Activated naive CD4-positive, alpha-beta T cell treated with Interleukin-2 at 50 U/mL for 16 hours (primary cell): ENCODE measurements around the gene WDR72.
"Not testable (repeated sequence)": the region's sequence is repeated elsewhere in the genome, so short reads cannot be mapped to it uniquely, and the experiment has no call there.

Experiments used
- DNase-seq: peaks from one replicate; pipeline ENCODE4 v3.0.0-alpha.2; 2020

The WDR72 gene

DNA sequence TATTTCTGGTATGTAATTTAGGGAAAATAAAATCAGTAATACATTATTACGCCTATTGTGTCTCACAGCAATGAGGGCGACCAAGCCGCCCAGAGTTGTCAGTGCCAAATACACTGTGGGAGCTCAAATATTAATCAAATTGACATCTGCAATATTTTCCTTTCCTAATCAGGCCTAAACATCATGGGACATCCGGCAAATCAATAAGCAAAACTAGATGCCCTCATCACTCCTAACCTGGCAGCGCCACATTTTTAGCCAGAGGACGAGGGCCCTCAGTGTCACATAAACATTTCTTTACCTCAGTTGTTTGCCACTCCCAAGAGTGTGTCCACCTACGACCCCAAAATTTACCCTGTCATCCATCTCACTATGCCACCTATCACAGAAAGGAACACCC, 64.1 kb downstream of the WDR72 start:
- no peak for DNase-seq

DNA sequence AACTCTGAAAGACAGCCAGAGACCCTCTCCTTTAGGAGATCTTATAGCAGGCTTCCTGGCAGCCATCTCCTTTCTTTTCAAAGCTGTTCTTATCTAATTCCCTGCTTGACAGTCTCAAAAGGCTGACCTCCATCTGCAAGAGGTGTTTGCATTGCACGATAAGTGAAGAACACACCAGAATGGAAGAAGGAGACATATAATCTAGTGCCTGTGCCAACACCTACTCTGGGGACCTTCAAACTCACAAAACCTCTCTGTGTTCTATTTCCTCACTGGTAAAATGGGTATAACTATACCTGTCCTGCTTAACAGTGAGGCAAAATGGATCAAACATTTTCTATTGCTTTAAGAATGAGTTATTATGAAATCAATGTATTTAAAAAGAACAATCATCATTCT, 65.0 kb downstream of the WDR72 start:
- no peak for DNase-seq

DNA sequence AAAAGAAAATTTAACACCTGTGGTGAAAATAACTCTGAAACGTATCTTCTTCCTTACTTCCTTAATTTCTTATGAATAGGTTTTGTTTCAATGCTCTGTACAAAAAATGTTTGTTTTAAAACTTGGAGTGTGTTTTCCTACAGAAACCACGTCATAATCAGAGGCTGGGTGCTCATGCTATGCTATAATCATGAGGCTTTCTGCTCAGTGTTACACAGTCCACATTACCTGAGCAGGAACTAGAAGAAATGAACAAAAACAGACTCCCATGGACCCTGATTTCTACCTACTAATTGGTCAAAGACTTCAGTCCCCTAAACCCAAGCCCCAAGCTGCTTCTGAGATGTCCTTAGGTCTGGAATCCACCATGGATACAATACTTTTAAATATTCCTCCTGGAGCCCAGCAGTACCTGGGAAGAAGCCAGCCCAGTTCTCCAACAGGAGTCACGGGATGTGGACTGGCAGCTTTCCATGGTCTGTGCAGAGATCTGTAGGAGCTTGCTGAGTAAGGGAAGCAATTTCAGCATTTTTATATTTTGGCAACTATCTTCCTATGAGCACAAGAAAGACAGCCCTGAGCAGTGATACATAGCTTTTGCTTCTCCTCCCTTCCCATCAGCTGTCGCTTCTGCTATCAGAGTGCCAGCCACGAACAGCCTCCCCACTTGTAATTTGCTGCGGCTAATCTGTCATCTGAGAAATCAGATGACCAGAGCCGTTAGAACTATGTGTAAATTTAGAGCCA, 65.6 kb downstream of the WDR72 start:
- no peak for DNase-seq

DNA sequence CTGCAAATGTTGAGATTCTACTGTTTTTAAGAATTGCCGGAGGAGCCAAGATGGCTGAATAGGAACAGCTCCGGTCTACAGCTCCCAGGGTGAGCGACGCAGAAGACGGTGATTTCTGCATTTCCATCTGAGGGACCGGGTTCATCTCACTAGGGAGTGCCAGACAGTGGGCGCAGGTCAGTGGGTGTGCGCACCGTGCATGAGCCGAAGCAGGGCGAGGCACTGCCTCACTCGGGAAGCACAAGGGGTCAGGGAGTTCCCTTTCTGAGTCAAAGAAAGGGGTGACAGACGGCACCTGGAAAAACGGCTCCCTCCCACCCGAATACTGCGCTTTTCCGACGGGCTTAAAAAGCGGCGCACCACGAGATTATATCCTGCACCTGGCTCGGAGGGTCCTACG, 75.3 kb downstream of the WDR72 start:
- not testable (repeated sequence) for DNase-seq

DNA sequence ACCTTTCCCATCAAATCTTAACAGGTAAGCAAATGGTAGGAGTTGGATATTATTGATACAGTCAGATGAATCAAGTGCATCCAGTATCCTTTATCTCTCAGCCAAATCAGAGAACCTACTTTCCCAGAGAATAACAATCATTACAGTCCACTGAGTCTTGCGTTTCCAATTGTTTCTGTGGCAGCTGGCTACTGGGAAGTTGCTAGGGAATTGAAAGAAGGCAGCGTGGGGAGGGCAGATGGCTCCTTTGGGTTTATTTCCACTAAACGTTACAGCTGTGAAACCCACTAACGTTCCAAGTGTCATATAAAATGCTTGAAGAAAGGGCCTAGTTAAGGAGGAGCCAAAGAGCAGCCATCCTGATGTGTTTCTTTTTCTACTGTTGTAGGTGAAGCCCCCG, 78.4 kb downstream of the WDR72 start:
- no peak for DNase-seq

DNA sequence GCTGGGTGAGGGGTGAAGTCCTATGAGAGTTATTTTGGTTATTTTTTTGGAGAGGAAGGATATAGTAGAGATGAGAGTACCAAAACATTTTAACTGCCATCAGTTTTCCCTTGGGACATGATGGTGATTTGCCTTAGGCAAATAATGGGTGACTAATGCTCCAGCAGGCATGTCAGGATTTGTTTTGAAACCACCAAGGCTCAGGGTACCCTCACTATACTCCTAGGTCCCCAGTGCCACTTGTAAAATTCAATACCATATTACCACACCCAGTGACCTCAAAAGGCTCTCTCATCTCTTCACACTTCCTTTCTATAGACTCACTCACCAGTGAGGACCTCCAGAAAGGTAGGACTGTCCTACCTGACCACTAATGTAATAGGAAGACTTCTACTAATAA, 83.6 kb downstream of the WDR72 start:
- DNase-seq, result no peak

DNA sequence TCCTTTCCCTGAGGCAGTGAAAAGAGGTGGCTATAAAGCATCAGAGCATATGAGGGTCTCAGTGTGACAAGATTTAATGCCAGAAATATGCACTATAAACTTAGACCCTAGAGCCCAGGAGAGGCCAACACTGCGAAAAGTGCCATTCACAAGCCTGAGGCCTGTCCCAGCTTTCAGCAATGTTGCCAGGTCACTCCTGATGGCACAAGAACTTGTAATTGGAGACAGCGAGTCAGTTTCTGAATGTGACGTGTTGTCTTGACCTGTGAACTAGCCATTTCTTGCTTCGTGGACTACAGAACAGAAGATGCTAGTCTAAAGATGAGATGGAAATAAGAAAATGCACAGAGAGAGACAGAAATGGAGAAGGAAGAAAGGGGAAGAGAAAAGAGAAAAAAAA, 87.9 kb downstream of the WDR72 start:
- no peak for DNase-seq

DNA sequence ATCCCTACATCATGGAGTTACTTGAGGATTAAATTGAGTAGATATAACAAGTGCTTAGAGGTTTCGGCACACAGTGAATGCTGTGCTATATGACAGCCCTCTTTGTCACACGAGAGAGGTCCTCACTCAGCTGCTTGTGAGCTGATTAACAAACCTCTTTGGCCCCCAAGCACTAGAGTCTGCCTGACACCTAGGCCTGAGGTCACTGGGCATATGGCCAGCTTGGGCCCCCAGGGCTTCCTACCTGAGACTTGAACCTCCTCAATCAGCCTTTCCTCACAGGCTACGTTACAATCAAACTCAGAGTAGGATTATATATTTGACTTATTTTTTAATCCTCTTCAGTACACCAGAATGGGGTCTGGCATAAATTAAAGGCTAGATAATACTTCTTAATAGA, 88.8 kb downstream of the WDR72 start:
- DNase-seq, result no peak

DNA sequence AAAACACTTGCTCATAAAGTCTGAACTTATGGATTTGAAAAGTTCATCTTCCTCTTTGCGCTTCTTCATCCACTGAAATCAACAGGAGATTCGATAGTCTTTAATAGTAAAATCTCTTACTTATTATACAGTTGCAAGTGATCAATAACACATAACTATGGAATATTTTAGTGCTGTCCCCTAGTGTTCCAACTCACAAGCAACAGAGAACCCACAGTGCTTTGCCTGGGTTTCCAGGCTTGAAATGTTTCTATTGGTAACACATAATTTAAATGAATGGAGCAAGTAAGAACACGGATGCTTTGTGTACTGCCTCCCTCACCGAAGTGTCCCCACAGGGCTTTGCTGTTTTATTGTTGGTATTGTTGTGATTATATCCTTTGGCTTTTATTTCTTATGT, 93.5 kb downstream of the WDR72 start:
- DNase-seq, result no peak

DNA sequence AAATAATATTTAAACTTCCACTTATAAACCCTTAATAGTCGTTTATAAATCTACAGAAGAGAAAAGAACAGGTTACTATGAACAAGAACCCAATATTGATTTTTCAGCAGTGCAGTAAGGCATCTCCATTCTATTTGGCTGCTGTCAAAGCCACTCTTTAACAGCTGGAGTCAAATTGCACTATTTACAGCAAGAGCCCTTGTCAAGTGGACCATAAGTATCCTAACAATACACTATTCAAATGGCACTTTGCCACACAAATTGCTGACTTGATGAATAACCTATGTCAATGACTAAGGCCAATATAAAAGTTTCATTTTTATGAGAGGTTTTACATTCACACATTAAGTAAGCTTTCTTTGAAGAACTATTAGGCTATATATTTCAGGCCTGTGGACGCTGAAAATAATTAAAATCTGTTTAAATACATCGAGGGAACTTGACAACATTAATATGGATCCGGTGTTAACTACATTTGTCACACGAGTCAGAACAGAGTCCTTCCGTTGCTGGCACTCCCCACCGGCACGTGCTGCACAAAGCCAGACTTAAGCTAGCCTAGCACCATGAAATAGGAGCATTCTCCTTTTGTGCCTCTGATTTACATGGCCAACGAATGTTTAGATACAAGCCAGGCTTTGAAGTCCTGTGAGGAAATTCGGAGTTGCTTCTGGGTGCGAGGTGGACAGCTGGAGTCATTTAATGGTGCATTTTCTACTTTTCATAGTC, 100.5 kb downstream of the WDR72 start:
- DNase-seq, result no peak

DNA sequence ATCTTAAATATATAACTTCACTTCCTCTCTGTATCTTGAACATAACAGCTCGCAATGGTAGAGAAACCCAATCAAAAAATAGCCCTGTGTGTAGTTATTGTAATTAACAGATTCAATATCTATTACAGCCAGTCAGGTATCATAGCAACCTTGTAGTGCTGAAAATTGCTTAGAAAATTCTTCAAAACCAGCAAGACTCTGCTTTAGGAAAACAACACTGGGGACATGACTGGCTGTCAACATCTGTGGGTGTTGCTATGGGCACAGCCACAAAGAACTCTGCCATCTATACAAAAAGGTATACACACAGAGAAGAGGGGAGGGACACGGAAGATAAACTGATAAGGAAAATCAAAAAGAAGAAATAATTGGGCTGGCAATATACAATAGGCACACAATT, 101.2 kb downstream of the WDR72 start:
- no peak for DNase-seq

DNA sequence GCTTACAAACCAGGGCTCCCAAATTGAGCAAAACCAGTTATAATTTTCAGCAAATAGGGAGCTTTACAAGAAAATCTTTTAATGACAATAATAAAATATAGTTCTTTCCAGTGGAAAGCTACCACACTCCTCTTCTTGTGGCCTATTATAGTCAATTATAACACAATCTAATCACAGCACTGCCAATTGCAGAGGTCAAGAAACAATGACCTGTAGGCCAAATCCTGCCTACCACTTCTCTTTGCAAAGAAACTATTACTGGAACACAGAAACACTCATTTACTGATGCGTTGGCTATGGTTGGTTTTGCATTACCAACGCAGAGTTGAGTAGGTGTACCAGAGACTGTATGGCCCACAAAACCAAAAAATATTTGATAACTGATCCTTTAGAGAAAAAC, 110.5 kb downstream of the WDR72 start:
- no peak for DNase-seq

DNA sequence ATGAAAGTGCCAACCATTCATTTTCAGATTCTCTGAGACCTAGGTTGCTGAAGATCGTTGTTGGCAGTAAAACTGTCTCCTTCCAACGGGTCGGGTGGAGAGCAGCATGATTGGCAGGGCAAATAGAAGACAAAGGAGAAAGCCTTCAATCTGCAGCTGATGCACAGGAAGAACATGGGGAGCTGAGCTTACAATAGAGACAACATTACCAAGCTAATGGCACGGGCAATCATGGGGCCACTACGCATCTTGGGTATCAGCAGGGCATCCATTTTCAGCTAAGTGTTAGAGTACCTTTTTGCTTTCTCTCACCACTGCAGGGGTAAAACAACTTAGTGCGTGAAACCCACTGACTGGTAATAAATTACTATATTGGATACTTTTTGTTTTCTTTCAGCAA, 114.8 kb downstream of the WDR72 start:
- DNase-seq, result no peak

DNA sequence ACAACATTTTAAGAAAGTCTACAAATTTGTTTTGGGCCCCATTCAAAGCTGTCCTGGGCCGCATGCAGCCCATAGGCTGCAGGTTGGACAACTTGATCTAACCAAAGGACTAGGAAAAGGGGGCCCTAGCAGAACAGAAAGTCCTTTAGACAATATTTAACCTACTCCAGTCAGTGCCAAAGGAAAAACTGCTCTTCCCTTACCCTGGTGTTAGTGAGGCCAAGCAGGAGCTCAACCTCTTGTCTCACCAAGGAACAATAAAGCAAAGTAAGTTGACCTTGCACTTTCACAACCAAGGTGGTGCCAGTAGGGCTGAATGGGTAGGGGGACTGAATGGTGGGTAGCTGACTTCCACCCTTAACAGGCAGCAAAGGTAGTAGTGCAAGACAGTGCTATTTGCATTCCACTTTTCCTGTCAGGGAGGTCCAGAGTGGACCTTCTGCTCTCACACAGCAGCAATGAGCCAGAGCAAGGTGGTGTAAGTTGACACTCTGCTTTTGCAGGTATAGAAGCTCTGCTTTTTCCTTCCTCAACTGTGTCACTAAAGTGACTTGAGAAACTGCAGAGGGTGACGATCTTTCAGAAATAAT, 124.9 kb downstream of the WDR72 start:
- DNase-seq, result no peak

DNA sequence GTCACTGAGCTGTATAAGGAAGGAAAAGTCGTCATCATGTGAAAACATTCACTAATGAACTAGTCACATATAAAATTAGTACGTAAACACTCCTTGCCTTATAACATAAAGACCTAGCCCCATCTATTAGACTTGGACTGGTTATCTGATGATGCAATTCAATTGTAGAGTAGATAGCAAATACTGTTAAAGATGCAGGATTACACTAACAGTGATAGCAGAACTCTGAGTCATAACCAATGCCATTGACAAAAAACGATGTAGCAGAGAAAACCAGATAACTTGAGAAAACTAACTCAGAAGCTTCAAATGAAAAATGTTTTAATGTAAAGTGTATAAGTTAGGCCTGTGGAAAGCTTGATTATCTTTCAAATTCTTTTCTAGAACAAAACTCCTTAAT, 132.2 kb downstream of the WDR72 start:
- no peak for DNase-seq

DNA sequence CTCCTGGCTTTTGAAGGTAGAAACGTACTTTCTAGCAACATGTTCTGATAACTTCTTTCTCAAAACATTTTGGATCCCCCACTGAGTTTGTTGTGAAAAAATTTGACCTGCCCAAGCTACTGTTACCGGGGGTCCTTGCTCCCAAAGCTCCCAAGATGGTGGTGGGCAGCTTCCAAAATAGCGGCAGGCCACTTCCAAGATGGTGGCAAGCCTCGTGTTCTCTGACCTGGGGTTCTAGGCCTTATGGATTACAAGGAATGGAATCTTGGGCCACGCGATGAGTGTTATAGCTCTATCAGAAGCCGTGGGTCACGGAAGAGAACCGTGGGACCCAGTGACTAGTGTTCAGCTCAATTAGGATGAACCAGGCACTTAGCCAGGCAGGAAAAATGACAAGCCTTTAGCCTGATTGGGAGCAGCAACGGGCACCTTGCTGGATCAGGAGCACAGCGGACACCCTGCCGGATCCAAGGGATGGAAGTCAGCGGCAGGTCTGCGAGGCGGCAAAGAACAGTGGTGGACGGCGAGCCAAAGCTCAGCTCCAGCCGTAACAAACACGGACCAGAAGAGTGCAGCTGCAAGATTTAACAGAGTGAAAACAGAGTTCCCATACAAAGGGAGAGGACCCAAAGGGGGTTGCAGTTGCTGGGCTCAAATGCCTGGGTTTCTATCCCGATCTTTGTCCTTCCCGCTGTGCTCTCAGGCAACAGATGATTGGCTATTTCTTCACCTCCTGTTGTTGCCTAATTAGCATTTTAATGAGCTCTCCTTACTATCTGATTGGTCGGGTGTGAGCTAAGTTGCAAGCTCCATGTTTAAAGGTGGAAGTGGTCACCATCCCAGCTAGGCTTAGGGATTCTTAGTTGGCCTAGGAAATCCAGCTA, 133.3 kb downstream of the WDR72 start:
- DNase-seq, result no peak

DNA sequence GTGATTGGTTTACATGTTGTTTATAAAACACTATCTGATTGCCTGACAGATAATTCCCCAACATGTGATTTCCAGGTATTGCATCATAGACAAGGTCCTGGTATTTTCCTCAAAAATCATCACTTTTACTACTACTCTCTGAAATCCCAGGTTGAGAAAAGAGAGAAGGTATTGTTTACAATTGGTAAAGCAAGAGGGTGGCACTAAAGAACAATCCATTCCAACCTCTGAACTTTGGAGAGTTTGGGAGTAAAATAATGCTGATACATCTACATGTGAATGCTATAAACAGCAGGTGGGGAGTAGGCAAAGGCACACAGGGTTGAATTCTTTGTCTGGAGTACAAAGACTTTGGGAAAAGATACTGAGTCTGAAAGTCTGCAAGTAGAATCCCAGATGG, 134.2 kb downstream of the WDR72 start:
- DNase-seq, result no peak

DNA sequence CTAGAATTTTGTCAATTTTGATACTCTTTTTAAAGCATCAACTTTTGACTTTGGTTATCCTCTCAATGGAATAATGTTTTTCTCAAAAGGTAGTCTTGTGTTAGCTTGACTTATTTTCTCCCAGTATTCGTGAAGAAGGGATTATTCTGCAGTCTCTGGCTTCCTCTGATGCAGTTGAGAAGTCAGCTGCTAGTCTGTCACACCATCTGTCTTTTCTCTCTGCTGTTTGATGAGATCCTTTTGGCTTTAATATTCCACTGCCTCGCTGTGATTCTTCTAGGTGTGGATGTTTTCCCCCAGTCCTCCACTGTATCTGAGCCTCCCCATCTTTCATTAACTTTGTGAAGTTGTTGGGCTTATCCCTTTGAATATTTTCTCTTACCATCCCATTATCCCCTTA, 141.0 kb downstream of the WDR72 start:
- DNase-seq, result no peak

DNA sequence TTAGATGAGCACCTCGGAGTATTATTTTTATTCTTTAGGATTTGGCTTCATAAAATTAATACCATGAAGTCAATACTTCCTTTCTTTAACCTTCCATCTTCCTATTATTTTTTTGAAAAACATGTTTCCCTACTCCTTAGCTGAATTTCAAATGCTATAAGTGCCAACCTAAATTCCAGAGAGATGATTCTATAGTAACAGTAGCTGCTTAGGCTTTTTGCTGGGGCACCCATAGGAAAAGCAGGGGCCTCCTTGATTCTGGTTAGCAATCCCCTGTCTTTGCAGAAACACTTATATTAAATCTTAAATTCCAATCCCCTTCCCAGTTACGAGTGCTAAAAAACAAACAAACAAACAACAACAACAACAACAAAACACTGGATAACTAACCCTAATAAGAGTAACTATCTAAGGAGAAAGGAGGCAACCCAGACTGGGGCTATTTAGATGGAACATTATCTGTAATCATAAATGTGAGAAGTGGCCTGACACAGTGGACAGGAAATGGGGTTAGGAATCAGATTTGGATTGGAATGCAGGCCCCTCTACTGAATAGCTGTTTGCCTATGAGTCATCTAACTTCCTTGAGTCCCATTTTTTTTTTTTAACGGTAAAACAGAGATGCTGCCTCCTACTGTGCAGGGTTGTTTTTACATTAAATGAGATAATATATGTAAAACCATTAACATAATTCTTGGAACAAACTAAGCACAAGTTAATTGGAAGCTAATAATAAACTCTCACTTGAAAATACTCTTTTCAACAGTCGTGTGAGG, 148.1 kb downstream of the WDR72 start:
- DNase-seq, result no peak

DNA sequence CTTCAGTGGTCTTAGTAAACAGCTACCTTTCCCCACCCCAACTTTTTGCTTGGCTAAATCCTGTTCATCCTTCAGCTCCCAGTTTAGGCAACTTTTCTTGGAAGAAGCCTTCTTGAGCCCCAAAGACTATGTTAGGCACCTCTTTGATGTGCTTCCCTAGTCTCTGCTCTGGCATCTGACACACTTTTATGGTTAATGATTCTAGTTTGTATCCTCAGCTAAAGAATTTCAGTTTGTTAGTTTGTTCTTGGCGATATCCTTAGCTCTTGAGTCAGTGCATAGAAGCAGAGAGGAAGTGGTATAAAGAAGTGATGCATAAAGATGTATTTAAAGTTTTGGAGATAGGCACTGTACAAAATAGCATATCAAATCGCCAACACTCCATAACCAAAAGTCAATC, 168.4 kb downstream of the WDR72 start:
- DNase-seq, result no peak

DNA sequence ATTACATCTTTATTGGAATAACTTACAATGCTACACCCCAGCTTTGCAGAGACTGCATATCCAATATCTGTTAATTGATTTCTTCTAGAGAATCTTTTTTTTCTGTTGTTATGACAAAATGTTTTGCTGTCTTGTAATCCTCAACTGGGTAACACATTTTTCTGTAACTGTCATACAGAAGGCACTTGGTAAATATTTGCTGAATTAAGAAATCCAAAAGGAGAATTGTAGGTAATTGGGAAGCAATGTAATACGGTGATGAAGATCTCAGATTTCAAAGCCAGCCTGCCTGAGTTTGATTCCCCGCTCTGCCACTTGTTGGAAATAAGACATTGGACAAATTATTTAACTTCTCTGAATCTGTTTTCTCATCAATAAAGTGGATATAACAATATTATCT, 169.1 kb downstream of the WDR72 start:
- no peak for DNase-seq

DNA sequence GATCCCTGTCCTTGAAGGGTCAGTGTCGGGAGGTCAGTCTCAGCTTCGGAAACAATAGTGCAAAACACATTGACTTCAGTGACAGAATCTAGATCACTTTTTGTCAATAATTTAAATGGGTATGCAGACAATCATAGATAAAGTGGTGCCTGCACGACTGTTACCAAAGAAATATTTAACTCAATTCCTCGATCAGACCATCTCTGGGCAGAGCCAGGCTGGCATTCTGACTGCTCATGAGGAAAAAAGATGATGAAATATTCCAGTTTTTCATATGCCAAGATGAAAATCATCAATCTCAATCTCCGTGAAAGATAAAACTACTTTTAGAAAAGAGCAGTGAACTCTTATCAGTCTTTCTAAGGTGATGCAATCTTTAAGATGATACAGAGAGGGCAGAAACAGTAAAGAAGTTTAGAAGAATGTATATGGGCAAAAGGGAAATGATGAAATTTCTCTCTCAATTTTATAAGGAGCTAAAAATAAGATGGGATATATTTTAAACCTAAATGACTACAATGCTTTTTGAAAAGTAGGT, 169.9 kb downstream of the WDR72 start:
- DNase-seq, result no peak
